Central memory CD4-positive, alpha-beta T cell (primary cell): Measurements from ENCODE around the gene PREX1.
"Not testable (repeated sequence)": the region's sequence is repeated elsewhere in the genome, so short reads cannot be mapped to it uniquely, and the experiment has no call there.

Source experiments
- DNase-seq: peaks from one replicate; pipeline ENCODE4 v3.0.0; 2022

The PREX1 gene

DNA sequence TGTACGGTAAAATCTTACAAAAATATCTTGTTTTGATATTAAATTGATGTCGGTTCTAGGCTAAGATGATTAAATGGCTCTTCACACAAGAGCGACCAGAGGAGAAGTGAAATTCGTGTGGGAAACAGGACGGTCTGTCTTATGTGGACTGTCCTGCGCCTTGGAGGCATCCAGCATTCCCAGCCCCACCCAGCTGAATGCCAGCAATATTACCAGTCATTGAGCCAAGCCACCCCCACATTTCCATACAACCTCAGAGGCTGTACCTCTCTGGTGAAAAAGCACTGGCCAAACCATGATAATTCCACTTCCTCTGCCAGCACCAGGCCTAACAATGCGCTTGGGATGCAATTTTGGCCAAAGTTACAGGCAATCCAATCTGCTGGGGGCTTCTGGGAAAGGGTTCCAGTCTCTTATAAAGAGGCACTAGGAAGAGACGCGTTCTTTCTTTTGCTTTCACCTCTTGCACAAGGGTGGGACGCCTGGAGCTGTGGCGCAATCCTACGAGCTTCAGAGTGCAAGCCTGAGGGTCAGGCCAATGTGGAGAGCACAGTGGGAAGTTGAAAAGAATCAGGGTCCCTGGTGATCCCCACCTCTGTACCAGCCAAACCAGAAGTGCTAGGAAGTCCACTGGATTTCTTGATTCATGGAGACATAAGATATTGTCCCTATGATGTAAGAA is 213.1 kb downstream of the PREX1 start:
- DNase-seq: no peak

DNA sequence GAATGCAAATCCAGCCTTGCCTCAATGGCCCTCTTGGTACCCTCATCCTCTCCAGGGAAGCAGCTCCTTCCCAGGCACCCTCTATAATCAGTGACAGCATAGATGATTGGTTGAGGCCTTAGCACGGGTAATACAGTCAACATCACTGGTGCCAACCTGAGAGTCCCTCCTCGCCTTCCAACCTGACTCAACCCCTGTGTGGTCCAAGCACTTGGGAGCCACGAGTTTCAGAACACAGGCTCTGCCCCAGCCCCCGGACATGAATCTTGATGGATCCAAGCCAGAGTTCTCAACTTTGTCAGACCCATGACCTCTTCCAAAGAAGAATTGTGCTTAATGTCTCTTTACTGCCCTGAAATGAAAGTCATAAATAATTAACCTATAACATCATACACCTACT is 213.9 kb downstream of the PREX1 start:
- no peak for DNase-seq

DNA sequence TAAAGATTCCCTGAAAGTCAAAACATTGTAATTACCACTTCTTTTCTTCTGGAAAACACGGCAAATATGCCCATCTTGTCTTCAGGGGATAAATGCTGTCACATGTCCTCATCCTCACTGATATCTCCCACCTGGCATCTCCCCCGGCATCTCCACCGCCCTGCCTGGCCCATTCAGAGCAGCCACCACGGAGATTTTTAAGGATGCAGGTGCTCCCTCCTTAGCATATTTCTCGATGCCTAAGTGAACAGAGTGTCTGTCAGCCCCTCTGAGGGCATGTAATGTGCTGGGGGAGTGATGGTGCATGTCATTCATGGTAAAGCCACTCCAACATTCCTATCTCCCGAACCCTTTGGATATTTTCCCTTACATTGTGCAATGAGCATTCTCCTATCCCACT is 215.5 kb downstream of the PREX1 start:
- no peak for DNase-seq

DNA sequence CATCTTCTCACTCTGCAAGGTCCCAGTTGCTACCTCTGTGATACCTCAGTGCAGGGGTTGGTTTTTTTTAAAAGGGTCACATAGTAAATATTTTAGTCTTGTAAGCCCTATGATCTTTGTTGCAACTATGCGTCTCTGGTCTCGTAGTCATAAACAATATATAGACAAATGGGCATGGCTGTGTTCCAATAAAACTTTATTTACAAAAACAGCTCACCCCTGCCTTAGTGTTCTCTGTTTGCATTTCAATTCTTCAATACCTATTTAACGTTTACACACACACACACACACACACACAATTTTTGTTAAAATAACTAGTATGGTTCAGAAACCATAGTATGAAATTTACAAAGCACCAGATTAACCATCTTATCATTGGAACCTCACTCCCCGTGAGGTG is 216.8 kb downstream of the PREX1 start:
- DNase-seq: no peak

DNA sequence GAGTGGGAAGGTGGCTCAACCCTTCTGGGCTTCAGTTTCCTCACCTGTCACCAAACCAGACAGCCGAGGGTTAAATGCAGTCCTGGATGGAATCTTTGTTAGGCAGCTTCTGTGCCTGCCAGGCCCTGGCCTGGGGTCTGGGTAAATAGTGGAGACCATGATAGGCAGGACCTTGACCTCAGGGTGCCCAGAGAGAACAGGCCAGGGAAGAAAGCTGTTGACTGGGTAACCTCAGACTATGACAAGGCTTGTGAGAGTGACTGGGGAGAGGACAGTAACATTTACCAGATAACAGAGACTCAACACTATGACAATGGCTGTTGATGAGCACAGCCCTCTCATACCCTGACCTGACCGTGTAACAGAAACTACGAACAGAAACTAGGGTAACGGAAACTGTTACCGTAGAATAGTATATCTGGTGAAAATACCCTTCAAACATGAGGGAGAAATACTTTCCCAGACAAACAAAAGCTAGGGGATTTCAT is 218.3 kb downstream of the PREX1 start:
- no peak for DNase-seq

DNA sequence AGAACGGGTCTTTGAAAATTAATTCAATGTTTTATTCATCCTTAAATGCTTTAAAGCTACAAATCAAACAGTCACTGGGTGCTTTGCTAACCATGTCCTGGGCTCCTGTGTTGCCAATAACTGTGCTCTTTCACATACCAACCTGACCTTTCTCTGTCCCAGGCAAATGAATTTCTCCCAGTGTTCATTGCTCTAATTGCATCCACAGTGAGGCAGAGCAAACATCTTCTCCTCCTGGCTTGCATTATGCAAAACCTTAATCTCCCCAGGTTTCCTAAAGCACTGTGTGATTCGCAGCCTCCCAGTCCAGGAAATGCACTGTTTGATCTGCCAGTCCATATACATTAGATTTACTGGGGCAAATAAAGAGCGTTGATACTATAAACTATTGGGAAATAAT is 219.0 kb downstream of the PREX1 start:
- no peak for DNase-seq

DNA sequence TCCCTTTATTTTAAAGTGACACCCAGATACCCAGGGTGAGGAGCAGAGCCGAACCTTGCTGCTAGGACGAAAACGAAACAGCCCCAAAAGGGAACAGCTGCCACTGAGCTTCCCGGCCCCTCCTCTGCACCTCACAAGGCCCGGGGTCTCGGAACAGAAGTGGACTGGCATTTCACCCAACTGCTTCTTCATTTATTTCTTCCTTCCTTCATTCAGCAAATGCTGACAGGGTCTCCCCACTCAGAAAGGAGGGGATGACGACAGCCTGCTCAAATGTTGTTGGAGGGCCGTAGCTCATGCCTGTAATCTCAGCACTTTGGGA is 220.3 kb downstream of the PREX1 start:
- no peak for DNase-seq

DNA sequence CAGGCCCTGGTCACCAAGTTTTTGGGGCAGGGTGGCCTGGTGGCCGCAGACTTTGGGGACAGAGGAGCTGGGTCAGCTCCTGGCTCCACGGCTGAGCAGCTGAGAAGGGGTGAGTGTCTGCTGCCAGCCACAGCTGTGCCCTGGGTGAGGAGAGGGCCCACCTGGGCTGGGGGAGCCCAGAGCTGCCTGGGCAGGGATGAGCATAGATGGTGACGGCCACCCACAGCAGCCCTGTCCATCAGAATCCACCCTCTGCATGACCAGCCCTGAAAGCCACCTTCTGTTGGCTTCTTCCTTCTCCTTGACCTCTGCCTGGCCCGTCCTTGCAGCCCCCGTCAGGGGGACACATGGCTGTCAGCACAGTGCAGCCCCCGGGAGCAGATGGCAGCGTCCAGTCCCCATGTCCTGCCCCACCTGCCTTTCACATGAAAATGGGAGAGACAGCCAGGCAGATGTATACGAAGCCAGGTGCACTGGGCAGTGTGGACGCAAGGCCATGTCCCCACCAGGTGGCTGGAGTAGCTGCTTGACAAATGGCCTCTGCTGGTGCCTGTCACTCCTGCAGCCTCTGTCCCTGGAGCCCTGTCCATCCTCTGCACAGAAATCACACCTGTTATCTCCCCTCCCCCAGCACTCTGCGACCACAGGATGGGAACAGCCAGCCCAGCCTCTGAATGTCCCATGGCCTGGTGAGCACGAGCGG is 220.8 kb downstream of the PREX1 start:
- DNase-seq: no peak

DNA sequence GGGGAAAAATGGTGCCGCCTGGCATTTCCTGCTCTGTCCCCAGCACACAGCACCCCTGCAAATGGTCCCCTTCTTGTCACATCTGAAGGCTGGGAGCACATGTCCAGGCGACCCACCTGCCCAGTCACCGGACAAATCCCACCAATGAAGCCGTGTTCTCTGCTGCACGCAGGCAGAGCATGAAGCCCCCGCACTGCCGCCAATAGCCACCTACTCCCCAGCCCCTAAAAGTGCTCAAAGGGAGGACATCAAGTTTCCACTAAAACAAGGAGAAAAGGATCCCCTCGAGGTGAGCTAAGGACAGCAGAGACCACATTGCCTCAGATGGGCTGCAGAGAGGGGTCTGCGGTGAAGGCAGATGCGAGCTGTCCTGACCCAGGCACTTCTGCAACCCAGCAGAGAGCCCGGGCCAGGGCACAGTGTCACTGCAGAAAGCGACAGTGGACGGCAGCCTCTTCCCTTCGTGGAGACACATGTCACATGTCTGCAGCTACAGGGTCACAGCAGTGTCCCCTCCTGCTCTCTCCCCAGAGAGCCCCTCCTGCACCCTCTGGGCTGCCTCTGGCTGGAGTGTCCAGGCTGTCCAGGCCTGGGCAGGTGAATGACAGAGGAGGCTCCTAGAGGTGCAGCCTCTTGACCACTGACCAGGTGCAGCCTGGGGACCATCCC is 221.5 kb downstream of the PREX1 start:
- no peak for DNase-seq

DNA sequence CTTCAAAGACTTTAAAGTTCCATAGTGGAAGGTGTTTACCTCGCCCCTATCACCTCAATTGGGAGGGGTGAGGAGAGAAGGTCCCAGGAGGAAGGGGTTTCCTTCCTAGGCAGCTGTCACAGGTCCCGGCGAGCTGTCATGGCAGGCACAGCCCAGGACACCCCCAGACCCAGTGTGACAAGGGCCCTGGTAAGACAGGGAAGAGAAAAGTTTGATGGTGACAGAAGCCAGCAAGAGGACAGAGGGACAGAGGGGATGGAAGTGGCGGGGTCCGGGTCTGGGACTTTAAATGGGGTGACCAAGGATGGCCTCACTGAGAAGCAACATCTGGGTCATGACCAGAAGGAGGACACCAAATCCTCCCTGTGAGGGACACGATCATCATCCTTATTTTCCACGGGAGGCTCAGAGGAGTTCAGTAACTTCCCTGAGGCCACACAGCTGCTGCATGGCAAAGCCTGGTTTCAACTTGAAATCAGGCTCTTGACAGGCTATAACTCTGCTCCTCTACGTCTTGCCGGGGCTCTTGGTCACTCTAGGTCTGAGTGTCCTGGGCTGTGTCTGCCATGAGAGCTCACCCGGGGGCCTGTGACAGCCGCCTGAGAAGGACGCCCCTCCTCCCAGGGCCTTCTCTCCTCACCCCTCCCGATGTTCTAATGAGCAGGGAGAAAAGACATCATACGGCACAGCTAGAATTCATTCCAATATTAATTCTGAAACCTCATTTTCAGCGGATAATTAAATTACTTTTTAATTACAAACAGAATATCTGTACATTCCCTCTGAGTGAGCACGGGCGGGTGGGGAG is 222.2 kb downstream of the PREX1 start:
- DNase-seq: no peak

DNA sequence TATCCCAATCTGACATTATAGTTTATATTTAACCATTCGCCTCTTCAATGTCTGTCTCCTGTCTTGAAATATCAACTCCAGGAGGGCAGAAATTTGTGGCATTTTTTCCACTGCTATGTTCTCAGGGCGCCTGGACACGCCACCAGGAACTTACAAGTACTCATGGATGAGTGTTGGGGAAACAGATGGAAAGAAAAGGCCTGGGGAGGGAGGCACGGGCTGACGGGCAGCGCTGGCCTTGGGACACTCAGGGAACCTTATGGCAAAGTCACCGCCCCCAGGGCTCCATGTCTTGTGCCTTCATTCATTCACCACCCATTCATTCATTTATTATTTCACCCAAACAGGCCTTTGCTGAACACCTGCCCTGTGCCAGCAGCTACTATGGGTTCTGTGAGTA is 222.9 kb downstream of the PREX1 start:
- DNase-seq: no peak

DNA sequence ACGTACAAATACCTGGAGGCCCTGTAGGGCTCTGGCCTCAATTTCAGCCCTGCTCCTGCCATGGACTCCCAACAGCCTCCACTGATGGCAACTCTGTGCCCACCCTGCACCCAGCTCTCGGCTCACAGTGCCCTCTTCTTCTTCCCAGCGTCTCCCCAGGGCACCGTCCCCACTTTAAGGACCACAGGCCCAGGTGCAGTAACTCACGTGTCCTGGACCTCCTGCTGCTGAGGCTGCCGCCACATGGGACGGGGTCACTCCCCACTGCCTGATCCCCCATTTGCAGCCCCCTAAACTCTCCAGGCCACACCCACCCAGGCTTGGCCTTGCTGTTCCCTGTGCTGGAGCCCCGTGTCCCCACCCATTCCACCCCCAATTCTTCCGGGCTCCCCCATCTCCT is 223.4 kb downstream of the PREX1 start:
- DNase-seq: no peak

DNA sequence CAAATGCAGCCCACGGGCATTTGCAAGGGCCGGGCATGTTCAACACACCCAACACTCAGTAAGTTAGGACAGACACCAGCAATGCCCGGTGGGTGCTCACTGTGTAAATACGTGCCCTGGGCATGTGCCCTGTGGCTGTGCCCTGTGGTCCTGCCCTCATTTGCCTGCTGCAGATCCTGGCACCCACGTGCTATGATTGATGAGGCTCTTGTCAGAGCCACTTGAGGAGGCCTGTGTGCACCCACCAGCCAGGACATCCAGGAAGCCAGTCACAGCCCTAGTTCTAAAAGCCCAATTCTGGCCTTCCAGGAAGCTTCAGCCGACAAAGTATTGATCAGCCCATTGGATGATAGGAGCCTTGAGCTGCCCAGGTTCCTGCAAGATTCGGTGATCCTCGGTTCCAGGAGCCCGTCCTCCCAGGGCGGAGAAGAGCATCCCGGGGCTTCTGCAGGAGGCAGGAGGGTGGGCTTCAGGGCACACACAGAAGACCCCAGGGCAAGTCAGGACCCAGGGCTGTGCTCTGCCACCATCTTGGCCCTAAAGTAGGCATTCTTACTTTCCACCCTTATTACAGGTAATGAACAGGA is 223.9 kb downstream of the PREX1 start:
- no peak for DNase-seq

DNA sequence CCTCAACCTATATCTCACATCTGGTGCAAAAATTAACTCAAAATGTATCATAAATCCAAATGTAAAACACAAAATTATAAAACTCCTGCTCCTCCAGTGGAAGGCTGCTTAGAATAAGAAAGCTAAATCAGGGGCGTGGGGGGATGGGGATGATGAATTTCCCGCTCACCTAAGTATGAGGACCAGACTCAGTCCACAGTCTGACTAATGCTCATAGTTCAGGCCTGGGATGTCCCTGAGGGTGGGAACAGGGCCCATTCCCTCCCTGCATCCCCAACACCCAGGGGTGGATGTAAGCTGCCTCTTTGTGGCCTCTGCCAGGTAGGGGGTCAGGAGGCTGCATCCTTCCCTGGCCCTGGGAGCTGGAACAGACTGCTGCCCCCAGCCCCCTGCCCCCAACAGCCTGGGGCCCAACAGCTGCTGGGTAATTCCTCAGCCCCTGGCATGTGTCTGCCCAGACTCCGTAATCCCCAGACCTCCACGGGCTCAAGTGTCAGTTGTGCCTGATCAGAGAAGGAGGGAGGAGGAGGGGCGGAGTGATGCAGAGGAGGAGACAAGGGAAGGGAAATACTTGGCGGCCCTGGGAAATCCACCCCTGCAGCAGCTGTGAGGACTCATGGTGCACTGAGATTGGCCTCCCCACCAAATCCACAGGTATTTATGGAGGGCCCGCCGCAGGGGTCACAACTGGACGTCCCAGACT is 224.5 kb downstream of the PREX1 start:
- DNase-seq: no peak

DNA sequence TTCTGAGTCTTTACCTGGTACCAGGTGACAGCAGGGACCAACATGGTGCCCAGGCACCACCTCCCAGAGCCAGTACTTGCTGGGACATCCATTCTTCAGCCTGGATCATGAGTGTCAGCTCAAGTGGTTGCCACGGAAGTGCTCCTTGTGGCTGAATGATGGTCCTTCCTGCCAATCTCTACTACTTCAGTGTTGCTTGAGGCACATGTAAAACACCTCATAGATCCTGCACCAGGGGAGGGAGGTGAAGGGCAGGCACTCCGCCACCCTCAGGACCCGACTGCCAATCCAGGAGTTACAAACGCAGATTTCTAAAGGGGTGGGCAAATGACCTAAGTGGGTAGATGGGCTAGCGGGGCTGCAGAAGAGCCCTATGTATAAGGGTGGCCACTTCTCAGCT is 226.0 kb downstream of the PREX1 start:
- DNase-seq: no peak

DNA sequence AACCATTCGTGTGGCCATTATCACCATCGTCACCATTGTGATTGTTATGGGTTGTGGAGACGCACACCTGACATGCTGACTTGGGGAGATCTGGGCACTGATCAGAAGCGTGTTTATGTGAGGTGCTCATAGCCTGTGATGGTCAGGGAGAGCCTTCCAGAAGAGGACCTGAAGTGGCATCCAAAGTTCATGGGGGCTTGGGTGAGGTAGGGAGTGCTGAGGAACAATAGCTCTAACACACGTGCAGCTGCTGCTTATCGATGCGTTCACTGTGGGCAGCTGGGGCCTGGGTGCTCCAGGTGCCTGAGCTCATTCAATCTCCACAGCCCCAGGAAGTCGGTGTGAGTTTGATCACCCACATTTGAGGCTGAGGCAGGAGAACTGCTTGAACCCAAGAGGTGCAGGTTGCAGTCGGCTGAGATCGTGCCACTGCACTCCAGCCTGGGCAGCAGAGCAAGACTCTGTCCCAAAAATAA is 227.3 kb downstream of the PREX1 start:
- DNase-seq: no peak

DNA sequence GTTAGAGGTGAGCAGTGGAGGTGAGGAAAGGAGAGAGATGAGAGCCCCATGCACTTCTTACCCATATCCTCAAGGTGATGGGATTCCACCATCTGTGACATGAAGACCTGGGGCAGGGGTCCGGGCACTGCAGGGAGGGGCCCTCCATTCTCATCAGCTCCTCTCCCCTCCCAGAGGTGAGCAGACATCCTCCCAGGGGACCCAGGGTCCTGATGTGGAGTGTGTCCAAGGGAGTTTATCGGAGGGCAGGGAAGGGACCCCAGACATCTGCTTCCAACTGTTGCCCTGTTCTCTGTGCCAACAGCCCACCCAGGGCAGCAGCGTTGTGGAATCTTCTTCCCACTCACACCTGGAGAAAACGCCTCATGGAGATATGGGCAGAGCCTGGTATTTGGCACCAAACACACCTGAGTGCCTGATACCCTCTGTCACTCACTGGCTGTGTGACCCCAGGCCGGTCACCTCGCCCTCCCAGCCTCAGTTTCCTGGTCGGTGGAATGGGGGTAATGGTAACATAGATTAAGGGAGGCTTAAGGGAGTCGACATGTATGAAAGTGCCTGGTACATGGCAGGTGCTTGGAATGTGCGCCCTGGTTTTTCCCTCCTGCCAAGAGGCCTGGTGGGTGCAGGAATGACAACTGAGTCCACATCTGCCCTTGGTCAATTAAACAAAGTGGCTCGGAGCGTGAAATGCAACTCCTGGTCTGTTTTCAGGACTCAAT is 227.9 kb downstream of the PREX1 start:
- no peak for DNase-seq

DNA sequence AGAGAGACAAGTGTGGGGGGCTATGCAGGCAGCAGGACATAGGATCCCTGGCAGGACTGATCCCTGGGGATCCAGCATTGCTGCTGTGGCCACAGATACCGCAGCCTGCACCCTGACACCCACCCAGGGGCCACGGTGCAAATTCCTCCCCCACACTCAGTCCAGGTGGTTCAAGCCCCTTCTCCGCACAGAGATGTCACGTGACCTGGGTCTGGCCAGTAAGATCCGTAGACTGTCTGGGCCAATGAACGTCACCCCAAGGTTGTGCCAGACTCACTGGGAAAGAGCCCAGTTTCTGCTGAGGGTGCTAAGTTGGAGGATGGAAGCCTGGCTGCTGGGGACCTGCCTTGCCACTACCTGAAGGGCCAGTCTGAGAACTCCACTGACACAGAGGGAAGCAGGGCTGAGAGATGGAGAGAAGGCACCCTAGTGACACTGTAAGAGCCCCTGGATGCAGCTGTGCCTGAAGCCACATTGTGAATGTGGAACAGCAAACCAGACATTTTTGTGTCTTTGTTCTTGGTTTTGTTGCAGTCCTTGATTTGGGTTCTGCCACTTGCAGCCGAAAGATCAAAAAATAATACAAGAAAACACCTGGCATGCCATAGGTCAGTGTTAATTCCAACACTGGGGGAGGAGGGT is 228.6 kb downstream of the PREX1 start:
- no peak for DNase-seq

DNA sequence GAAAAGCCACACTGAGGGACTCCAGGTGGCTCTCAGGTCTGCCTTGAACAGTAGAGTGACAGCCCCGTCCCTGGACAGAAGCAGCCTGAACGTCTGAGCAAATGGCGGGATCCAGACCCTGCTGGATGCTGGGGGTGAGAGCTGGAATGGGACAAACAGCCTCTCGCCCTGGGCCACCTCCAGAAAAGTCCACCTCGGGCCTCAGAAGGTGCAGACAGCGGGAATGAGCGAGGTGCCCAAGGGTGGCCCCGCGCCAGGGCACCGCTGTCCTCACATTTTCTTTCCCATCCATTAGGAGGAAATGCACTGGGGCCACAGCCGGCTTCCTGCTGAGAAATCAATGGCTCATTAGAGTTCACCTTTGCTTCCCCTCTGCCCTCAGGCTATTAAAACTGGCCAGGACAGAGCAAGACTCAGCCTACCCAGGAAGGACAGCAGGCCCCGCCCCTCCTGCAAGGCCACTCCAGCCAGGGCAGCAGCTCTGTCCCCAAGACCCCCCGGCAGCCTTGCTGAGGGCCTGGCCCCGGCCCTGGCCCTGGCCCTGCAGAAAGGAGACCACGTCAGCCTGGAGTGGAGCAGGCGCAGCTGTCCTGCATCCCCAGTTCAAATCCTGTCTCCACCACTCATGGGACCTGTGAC is 229.4 kb downstream of the PREX1 start:
- DNase-seq: not testable (repeated sequence)

DNA sequence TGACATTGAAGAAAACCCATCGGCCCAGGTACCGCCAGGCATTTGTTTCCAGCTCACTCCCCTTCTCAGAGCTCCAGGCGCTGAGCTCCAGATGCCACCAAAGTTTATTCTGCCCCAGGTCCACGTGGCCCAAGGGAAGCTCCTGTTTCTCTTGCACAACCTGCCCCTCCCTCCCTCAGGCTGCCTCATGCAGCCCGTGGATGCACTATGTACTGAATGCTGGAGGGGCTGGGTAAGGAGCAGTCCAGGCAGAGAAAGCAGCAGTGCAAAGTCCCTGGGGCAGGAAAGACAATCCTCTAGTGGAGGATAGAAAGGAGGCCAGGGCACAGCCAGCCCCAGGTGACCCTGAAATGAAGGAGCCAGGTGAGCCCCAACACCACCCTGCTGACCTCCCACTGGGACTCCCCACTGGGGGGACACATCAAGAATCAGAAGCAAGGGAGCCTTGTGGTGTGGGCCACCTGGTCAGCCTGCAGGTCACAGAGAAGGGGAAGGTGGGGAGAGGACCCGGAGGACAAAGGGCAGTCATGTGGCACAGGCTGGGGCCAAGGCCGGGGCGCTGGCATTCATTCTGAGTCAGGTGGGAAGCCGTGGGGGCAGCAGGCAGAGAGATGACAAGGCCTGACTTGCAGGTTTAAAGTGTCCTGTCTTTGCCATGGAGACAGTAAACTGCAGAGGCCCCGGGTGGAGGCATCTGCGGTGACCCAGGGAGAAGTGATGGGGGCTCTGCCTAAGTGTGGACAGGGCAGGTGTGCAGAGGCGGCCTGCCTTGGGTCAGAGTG is 230.1 kb downstream of the PREX1 start:
- DNase-seq: no peak
